Lung (tissue), 12 donors: ENCODE data around the gene ATG7. TPM values are rescaled to one million over a fixed set of nuclear protein-coding genes. Genes with fewer than 3 reads are reported as not detected.
"Not testable (repeated sequence)": the region's sequence is repeated elsewhere in the genome, so short reads cannot be mapped to it uniquely, and the experiment has no call there.

Source experiments
- ATAC-seq: fragments of 200-7000 bp; cut with Tn5 transposase; one replicate; pipeline ENCODE4 v1.9.1; 2020; ENCODE audit warnings: moderate number of reproducible peaks; ENCODE audit not compliant: insufficient read depth, low FRiP score
- DNase-seq, 3 donors: peaks; one replicate each; pipeline ENCODE4 v3.0.0-alpha.2; 2013 to 2017
- H3K27ac ChIP-seq, 2 donors: one replicate each; pipeline ENCODE4 v1.5.1; 2013; ENCODE audit warnings: mild to moderate bottlenecking in 2 of 2, moderate library complexity in 2 of 2, control low read depth in 1 of 2, inconsistent platforms in 1 of 2, low read depth in 1 of 2, low read length in 1 of 2
- H3K27me3 ChIP-seq, 3 donors: one replicate each; pipeline ENCODE4 v1.5.1; 2013; ENCODE audit warnings: low read length in 2 of 3; ENCODE audit not compliant: control insufficient read depth in 3 of 3, insufficient read depth in 3 of 3
- H3K36me3 ChIP-seq, 4 donors: one replicate each; pipeline ENCODE4 v1.5.1; 2013; ENCODE audit warnings: low read length in 4 of 4, mild to moderate bottlenecking in 1 of 4, moderate library complexity in 1 of 4; ENCODE audit not compliant: control insufficient read depth in 4 of 4, insufficient read depth in 4 of 4
- H3K4me1 ChIP-seq, 5 donors: one replicate each; pipeline ENCODE4 v1.5.1; 2013; ENCODE audit warnings: low read length in 5 of 5, mild to moderate bottlenecking in 2 of 5, moderate library complexity in 1 of 5; ENCODE audit not compliant: control insufficient read depth in 5 of 5, insufficient read depth in 5 of 5
- H3K4me3 ChIP-seq: one replicate; pipeline ENCODE4 v1.5.1; 2013; ENCODE audit warnings: mild to moderate bottlenecking, control low read depth, moderate library complexity
- H3K9ac ChIP-seq, 2 donors: one replicate each; pipeline ENCODE4 v1.5.1; 2013; ENCODE audit warnings: low read length in 2 of 2, control low read depth in 1 of 2; ENCODE audit not compliant: insufficient read depth in 1 of 2
- H3K9me3 ChIP-seq, 4 donors: one replicate each; pipeline ENCODE4 v1.5.1; 2013; ENCODE audit warnings: low read length in 3 of 4, mild to moderate bottlenecking in 1 of 4, moderate library complexity in 1 of 4; ENCODE audit not compliant: control insufficient read depth in 4 of 4, insufficient read depth in 3 of 4
- WGBS, 2 donors: extraction: QIAGEN DNeasy Blood & Tissue Kit; methylation state at CpG; one replicate each; pipeline ENCODE4 v1.1.7; 2013; 5-methylcytosine and 5-hydroxymethylcytosine counted together
- polyA plus RNA-seq, 2 donors: library from polyadenylated mRNA; stranded (reverse); fragments of 200-250 nt; gene quantifications; one replicate each; pipeline ENCODE4 v1.2.1, GENCODE V29; 2013
- total RNA-seq, 2 donors: library from RNA; depleted of rRNA in 1 of 2; stranded (reverse); fragments of >200 nt in 1 of 2; gene quantifications; one replicate each; pipeline ENCODE4 v1.2.1, GENCODE V29; 2014 to 2021
- TF ChIP-seq, protein P1 (sequence below): IDR thresholded peaks from 2 replicates; pipeline ENCODE4 v1.5.1; 2012; ENCODE audit warnings: mild to moderate bottlenecking; ENCODE audit errors: control extremely low read depth, extremely low read depth
- donor health status: control.
- donor health status: control.
- donor health status: Bipolar disorder and iron deficiency.
- donor health status: healthy.
- donor health status: DM: yes; HTN: yes; CAD: no.

ATG7 gene
- total and polyA plus RNA-seq, 4 donors: 11.2 to 72.0 (median 53.3) TPM

DNA sequence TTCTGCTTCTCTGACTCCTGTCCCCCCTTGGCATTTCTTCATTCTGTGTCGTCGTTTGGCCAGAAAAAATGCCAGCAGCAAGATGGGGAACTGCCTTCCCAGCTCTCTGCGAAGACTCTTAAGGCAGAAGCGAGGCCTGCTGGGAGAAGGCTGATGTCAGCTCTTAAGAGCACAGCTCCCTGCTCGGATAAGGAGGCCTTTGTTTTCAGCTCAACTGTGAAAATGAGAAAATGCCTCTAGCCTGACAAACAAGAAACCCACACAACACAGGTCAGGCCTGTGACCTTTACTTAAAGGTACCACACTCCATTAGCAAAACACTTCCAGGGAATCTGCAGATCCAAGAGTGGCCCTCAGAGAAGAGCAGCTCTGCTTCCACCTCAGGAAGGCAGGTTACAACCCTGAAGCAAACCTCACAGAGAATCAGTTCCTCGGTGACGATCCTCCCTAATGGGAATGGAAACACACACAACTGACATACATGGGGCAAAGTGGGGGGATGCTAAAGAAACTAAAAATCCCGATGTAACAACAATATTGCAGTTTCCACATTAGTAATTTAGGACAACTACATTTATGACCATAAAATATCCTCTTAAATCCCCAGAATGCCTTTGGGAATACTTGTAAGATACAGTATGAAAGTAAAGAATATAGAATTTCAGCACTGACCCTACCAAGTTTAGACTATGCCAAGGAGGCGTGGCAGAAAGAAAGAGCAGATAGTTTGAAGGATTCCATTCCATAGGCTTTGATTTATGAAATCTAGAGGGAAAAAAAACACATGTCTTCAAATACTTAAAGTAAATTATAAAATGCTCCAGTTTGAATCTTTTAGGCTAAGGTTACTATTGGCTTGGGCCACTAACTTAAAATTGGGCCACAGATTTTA lies 319.4 kb downstream of the ATG7 start:
- peak; percentile 75 to 89 (median 84) for DNase-seq

DNA sequence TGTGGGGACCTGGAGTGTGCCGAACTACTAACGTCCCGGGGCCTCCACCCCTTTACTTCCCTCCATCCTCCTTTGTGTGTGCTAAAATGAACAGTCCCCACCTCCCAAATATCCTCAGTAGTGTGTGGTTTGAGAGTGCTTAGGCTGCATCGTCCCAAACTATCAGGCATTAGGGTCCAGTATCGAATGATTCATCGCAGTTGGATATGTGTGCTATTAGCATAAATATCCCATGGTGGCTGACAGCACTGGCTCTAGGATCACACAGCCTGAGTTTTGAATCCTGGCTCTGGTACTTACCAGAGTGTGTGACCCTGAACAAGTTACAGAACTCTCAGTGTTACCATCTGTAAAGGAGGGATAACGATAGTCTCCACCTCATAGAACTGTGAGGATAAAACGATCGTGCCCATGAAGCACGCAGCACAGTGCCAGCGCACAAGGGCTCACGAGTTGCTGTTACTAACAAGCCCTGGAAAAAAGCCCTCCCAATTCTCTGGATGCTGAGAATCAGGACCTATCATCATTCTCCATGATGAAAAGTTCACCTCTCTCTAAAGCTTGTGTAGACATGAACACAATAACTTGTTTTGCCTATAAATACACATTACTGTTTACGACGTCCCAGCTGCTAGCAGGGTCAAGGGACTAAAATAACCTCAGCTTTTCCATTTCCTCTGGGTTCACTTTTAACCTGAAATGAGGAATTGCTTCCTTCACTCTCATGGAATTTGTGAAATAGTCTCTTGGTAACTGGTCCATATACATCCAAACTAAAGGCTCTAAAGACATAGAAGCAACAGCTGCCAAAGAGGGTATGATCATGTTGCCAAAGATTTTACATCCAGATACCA lies 320.5 kb downstream of the ATG7 start:
- Histone ChIP-seq H3K9me3 (no peaks in the 10 kb centered on the region), H3K9ac (peak overlapping the region in 1 of 2 donors; percentile 81)
- no peak for ATAC-seq

More for the DNA sequence above, 319.4 kb downstream of the ATG7 start:
- Histone ChIP-seq H3K4me1 (peaks cover 39 to 72% (median 57%) of the 10 kb centered on the region in 5 donors), H3K4me3 (no peak overlapping the region), H3K9me3 (no peaks in the 10 kb centered on the region), H3K27me3 (no peaks in the 10 kb centered on the region), H3K36me3 (peaks cover 0 to 7% (median under 1%) of the 10 kb centered on the region in 4 donors), H3K9ac (peak overlapping the region in 1 of 2 donors; percentile 81), H3K27ac (peak overlapping the region; percentile 58 to 76)
- TF ChIP-seq, protein P1, sequence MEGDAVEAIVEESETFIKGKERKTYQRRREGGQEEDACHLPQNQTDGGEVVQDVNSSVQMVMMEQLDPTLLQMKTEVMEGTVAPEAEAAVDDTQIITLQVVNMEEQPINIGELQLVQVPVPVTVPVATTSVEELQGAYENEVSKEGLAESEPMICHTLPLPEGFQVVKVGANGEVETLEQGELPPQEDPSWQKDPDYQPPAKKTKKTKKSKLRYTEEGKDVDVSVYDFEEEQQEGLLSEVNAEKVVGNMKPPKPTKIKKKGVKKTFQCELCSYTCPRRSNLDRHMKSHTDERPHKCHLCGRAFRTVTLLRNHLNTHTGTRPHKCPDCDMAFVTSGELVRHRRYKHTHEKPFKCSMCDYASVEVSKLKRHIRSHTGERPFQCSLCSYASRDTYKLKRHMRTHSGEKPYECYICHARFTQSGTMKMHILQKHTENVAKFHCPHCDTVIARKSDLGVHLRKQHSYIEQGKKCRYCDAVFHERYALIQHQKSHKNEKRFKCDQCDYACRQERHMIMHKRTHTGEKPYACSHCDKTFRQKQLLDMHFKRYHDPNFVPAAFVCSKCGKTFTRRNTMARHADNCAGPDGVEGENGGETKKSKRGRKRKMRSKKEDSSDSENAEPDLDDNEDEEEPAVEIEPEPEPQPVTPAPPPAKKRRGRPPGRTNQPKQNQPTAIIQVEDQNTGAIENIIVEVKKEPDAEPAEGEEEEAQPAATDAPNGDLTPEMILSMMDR: no peak
- WGBS, 2 donors: 31 to 33% methylated on average over 9 of the region's 9 CpGs
- ATAC-seq: peak; percentile 69

DNA sequence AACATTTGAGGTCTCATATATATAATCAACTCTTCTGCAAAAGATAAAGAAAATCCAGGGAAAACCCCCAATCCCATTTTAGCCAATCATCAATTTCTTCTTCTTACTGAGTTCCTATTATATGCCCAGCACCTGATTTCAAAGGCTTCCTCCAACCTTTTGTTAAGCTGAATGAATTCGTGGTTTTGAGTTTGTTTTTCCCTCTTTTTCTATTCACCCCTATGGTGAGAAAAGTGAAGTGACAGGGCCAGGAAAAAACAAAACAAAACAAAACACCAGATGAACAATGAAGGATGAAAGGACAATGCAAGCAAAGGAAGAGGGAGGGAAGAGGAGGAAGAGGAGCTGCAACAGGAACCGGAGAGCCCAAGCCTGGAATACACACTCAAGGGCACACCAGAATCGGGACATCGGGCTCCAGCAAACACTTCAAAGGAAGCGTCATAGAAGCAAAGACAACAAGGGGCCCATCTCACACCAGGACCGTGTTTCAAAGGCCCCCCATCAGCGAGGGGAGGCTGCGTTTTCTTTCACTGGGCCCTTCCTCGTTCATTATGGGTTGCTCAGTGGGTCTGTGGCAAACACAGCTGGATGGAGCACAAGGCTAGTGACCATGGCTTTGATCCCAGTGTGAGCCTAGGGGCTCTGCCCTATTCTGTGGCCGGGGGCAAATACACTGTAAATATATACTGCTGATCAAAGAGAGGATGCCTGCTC lies 321.3 kb downstream of the ATG7 start:
- DNase-seq: no peak
- TF ChIP-seq, protein P1: no peak
- Histone ChIP-seq H3K36me3 (peaks cover 0 to 7% (median 3%) of the 10 kb centered on the region in 4 donors), H3K4me1 (peaks cover 31 to 57% (median 49%) of the 10 kb centered on the region in 5 donors), H3K4me3 (no peak overlapping the region), H3K9me3 (no peaks in the 10 kb centered on the region), H3K27me3 (no peaks in the 10 kb centered on the region), H3K9ac (no peak overlapping the region), H3K27ac (peak overlapping the region; percentile 1 to 55)
- ATAC-seq: no peak
- 63 to 76% methylated on average over 10 of the region's 10 CpGs for WGBS, 2 donors

More for the DNA sequence above, 320.5 kb downstream of the ATG7 start:
- 69 to 81% methylated on average over 14 of the region's 14 CpGs for WGBS, 2 donors
- TF ChIP-seq, protein P1: no peak
- Histone ChIP-seq H3K36me3 (peaks cover 0 to 9% (median 2%) of the 10 kb centered on the region in 4 donors), H3K27me3 (no peaks in the 10 kb centered on the region), H3K4me3 (no peak overlapping the region), H3K27ac (peak overlapping the region; percentile 17 to 53), H3K4me1 (peaks cover 36 to 62% (median 53%) of the 10 kb centered on the region in 5 donors)
- DNase-seq: peak in 2 of 3 donors; percentile 54 to 55

DNA sequence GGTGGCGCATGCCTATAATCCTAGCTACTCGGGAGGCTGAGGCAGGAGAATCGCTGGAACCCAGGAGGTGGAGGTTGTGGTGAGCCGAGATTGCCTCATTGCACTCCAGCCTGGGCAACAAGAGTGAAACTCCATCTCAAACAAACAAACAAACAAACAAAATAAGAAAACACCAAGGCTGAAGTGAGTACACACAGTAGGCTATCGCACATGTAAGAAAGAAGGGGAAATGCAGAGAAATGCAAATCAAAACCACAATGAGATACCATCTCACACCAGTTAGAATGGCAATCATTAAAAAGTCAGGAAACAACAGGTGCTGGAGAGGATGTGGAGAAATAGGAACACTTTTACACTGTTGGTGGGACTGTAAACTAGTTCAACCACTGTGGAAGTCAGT lies 322.8 kb downstream of the ATG7 start:
- not testable (repeated sequence) for H3K4me3 ChIP-seq, ATAC-seq, H3K27me3 ChIP-seq, H3K27ac ChIP-seq, H3K9me3 ChIP-seq, H3K36me3 ChIP-seq, H3K9ac ChIP-seq, DNase-seq
- peaks cover 20 to 53% (median 41%) of the 10 kb centered on the region in 5 donors for H3K4me1 ChIP-seq
- 92 to 95% methylated on average over 5 of the region's 5 CpGs for WGBS, 2 donors
